Measurements from ENCODE around the gene TREX2.
"Not testable (repeated sequence)": the region's sequence is repeated elsewhere in the genome, so short reads cannot be mapped to it uniquely, and the experiment has no call there.

TREX2 gene

GRCh38 chrX:153406011-153406410 is 39.8 kb downstream of the TREX2 start:
- Histone ChIP-seq H3K36me3 (ENCODE audit: control insufficient read depth, insufficient read depth, low read length) (no peaks in the 10 kb centered on the region), H3K4me3 (ENCODE audit: low read length) (no peak overlapping the region), H3K27me3 (ENCODE audit: control insufficient read depth, insufficient read depth, low read length) (peaks cover 2% of the 10 kb centered on the region), H3K9ac (ENCODE audit: low read length) (no peak overlapping the region), H3K27ac (ENCODE audit: low read depth, low read length) (no peak overlapping the region), H3K4me1 (ENCODE audit: control insufficient read depth, insufficient read depth, low read length) (no peaks in the 10 kb centered on the region)

GRCh38 chrX:153405426-153405825 is 40.4 kb downstream of the TREX2 start:
- no peak overlapping the region for H3K4me3 ChIP-seq (ENCODE audit: low read length)
- H3K9ac ChIP-seq (ENCODE audit: low read length), result no peak overlapping the region
- no peak overlapping the region for H3K27ac ChIP-seq (ENCODE audit: low read depth, low read length)
- H3K27me3 ChIP-seq (ENCODE audit: control insufficient read depth, insufficient read depth, low read length), result peaks cover 2% of the 10 kb centered on the region
- no peaks in the 10 kb centered on the region for H3K4me1 ChIP-seq (ENCODE audit: control insufficient read depth, insufficient read depth, low read length)
- no peaks in the 10 kb centered on the region for H3K36me3 ChIP-seq (ENCODE audit: control insufficient read depth, insufficient read depth, low read length)

- not testable (repeated sequence) for H3K4me3 ChIP-seq (ENCODE audit: low read length); H3K27ac ChIP-seq (ENCODE audit: low read depth, low read length); H3K9ac ChIP-seq (ENCODE audit: low read length); H3K27me3 ChIP-seq (ENCODE audit: control insufficient read depth, insufficient read depth, low read length); H3K4me1 ChIP-seq (ENCODE audit: control insufficient read depth, insufficient read depth, low read length); H3K36me3 ChIP-seq (ENCODE audit: control insufficient read depth, insufficient read depth, low read length)
These were observed 41.5 kb downstream of the TREX2 start for GRCh38 chrX:153404333-153404732.

- Histone ChIP-seq H3K4me3 (ENCODE audit: low read length) (no peak within 1 kb of the TSS), H3K36me3 (ENCODE audit: control insufficient read depth, insufficient read depth, low read length) (no peaks in the 10 kb centered on the region), H3K9ac (ENCODE audit: low read length) (no peak within 1 kb of the TSS), H3K27ac (ENCODE audit: low read depth, low read length) (no peak within 1 kb of the TSS), H3K4me1 (ENCODE audit: control insufficient read depth, insufficient read depth, low read length) (no peaks in the 10 kb centered on the region), H3K27me3 (ENCODE audit: control insufficient read depth, insufficient read depth, low read length) (peaks cover 2% of the 10 kb centered on the region)
These were observed 44.6 kb downstream of the TREX2 start, which contains the start of gene PNMA6E for GRCh38 chrX:153401133-153401764. Gene PNMA6E (minus strand): TSS chrX:153401350. CDS start chrX:153398849, 2,501 bp downstream.

- no peaks in the 10 kb centered on the region for H3K4me1 ChIP-seq (ENCODE audit: control insufficient read depth, insufficient read depth, low read length)
- H3K27ac ChIP-seq (ENCODE audit: low read depth, low read length), result no peak overlapping the region
- peaks cover 2% of the 10 kb centered on the region for H3K27me3 ChIP-seq (ENCODE audit: control insufficient read depth, insufficient read depth, low read length)
- no peak overlapping the region for H3K9ac ChIP-seq (ENCODE audit: low read length)
- no peak overlapping the region for H3K4me3 ChIP-seq (ENCODE audit: low read length)
- no peaks in the 10 kb centered on the region for H3K36me3 ChIP-seq (ENCODE audit: control insufficient read depth, insufficient read depth, low read length)
These were observed 45.4 kb downstream of the TREX2 start for GRCh38 chrX:153400146-153401132.

GRCh38 chrX:153398275-153398960 is 47.4 kb downstream of the TREX2 start:
- H3K27me3 ChIP-seq (ENCODE audit: control insufficient read depth, insufficient read depth, low read length), result no peaks in the 10 kb centered on the region

GRCh38 chrX:153397256-153397960 is 48.4 kb downstream of the TREX2 start:
- no peaks in the 10 kb centered on the region for H3K4me1 ChIP-seq (ENCODE audit: control insufficient read depth, insufficient read depth, low read length)
- H3K4me3 ChIP-seq (ENCODE audit: low read length), result no peak overlapping the region
- no peaks in the 10 kb centered on the region for H3K36me3 ChIP-seq (ENCODE audit: control insufficient read depth, insufficient read depth, low read length)
- H3K27ac ChIP-seq (ENCODE audit: low read depth, low read length), result no peak overlapping the region
- H3K9ac ChIP-seq (ENCODE audit: low read length), result no peak overlapping the region
- no peaks in the 10 kb centered on the region for H3K27me3 ChIP-seq (ENCODE audit: control insufficient read depth, insufficient read depth, low read length)

More at GRCh38 chrX:153398275-153398960, 47.4 kb downstream of the TREX2 start:
- no peak overlapping the region for H3K9ac ChIP-seq (ENCODE audit: low read length)
- no peak overlapping the region for H3K4me3 ChIP-seq (ENCODE audit: low read length)
- no peak overlapping the region for H3K27ac ChIP-seq (ENCODE audit: low read depth, low read length)
- no peaks in the 10 kb centered on the region for H3K4me1 ChIP-seq (ENCODE audit: control insufficient read depth, insufficient read depth, low read length)
- H3K36me3 ChIP-seq (ENCODE audit: control insufficient read depth, insufficient read depth, low read length), result no peaks in the 10 kb centered on the region

GRCh38 chrX:153396320-153397195 is 49.3 kb downstream of the TREX2 start:
- no peak overlapping the region for H3K4me3 ChIP-seq (ENCODE audit: low read length)
- H3K4me1 ChIP-seq (ENCODE audit: control insufficient read depth, insufficient read depth, low read length), result no peaks in the 10 kb centered on the region
- H3K9ac ChIP-seq (ENCODE audit: low read length), result no peak overlapping the region
- no peaks in the 10 kb centered on the region for H3K27me3 ChIP-seq (ENCODE audit: control insufficient read depth, insufficient read depth, low read length)
- H3K36me3 ChIP-seq (ENCODE audit: control insufficient read depth, insufficient read depth, low read length), result no peaks in the 10 kb centered on the region
- H3K27ac ChIP-seq (ENCODE audit: low read depth, low read length), result no peak overlapping the region

GRCh38 chrX:153395613-153396319 is 50.1 kb downstream of the TREX2 start:
- no peak overlapping the region for H3K9ac ChIP-seq (ENCODE audit: low read length)
- no peak overlapping the region for H3K4me3 ChIP-seq (ENCODE audit: low read length)
- no peaks in the 10 kb centered on the region for H3K27me3 ChIP-seq (ENCODE audit: control insufficient read depth, insufficient read depth, low read length)
- no peaks in the 10 kb centered on the region for H3K36me3 ChIP-seq (ENCODE audit: control insufficient read depth, insufficient read depth, low read length)
- no peak overlapping the region for H3K27ac ChIP-seq (ENCODE audit: low read depth, low read length)
- no peaks in the 10 kb centered on the region for H3K4me1 ChIP-seq (ENCODE audit: control insufficient read depth, insufficient read depth, low read length)

- H3K9ac ChIP-seq (ENCODE audit: low read length), result no peak overlapping the region
- H3K27me3 ChIP-seq (ENCODE audit: control insufficient read depth, insufficient read depth, low read length), result no peaks in the 10 kb centered on the region
- H3K36me3 ChIP-seq (ENCODE audit: control insufficient read depth, insufficient read depth, low read length), result no peaks in the 10 kb centered on the region
- no peak overlapping the region for H3K4me3 ChIP-seq (ENCODE audit: low read length)
- no peaks in the 10 kb centered on the region for H3K4me1 ChIP-seq (ENCODE audit: control insufficient read depth, insufficient read depth, low read length)
- H3K27ac ChIP-seq (ENCODE audit: low read depth, low read length), result no peak overlapping the region
These were observed 51.2 kb downstream of the TREX2 start for GRCh38 chrX:153394612-153395011.
